Measurements from ENCODE around the gene GTSF1L. TPM values are rescaled to one million over a fixed set of nuclear protein-coding genes. Genes with fewer than 3 reads are reported as not detected.

GTSF1L gene
- total RNA-seq, 1 donor from 2014 or later: not detected

DNA sequence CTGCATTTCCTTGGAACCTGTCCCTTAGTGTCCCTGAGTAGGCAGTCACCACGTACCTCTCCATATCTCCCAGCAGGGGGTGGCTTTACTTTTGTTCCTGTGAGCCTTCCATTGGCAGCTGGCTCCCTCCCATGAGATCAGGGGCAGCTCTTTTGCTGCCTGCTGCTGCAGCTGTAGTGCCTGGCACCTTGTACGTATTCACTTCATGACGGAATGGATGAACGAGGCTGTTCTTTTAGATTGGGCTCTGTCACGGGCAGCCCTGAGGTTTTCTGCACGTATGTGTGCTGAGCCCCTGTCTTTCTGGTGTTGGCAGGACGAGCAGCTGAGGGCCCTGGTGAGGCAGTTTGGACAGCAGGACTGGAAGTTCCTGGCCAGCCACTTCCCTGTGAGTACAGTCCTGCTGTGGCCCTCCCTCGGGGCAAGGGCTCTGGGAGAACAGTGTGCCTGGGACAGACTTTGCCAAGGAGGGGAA, 45.3 kb downstream of the GTSF1L start:
- Histone ChIP-seq H3K9me3 (no peaks in the 10 kb centered on the region), H3K27ac (no peak overlapping the region), H3K36me3 (no peaks in the 10 kb centered on the region), H3K27me3 (no peaks in the 10 kb centered on the region), H3K4me3 (no peak overlapping the region), H3K4me1 (no peaks in the 10 kb centered on the region)
- intact Hi-C loops (cut with DNase I): no loop called here
- DNase-seq (ENCODE audit: low spot score in 2 of 2): no peak
- TF ChIP-seq, protein P1, sequence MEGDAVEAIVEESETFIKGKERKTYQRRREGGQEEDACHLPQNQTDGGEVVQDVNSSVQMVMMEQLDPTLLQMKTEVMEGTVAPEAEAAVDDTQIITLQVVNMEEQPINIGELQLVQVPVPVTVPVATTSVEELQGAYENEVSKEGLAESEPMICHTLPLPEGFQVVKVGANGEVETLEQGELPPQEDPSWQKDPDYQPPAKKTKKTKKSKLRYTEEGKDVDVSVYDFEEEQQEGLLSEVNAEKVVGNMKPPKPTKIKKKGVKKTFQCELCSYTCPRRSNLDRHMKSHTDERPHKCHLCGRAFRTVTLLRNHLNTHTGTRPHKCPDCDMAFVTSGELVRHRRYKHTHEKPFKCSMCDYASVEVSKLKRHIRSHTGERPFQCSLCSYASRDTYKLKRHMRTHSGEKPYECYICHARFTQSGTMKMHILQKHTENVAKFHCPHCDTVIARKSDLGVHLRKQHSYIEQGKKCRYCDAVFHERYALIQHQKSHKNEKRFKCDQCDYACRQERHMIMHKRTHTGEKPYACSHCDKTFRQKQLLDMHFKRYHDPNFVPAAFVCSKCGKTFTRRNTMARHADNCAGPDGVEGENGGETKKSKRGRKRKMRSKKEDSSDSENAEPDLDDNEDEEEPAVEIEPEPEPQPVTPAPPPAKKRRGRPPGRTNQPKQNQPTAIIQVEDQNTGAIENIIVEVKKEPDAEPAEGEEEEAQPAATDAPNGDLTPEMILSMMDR (IDR thresholded peaks at IDR 0.05): no peak

DNA sequence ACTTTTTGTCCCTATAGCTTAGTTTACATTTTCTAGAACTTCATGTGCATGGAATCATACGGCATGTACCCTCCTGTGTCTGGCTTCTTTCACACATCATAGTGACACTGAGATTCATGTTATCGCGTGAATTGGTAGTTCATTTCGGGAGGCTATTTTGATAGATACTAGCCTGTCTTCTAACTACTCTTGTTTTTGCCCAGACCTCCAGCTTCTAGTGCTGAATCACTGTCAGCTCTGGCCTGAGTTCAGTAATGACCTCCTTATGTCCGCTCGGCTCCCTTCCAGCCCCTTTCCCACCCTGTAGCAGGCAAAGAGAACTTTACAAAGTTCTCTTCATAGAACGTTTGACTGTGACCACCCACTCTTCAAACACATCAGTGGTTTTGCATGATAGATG, 45.8 kb downstream of the GTSF1L start:
- Histone ChIP-seq H3K4me1 (no peaks in the 10 kb centered on the region), H3K27ac (no peak overlapping the region), H3K9me3 (no peaks in the 10 kb centered on the region), H3K4me3 (no peak overlapping the region), H3K36me3 (no peaks in the 10 kb centered on the region), H3K27me3 (no peaks in the 10 kb centered on the region)
- TF ChIP-seq, protein P1 (IDR thresholded peaks at IDR 0.05): no peak
- no peak for DNase-seq (ENCODE audit: low spot score in 2 of 2)
- intact Hi-C loops (cut with DNase I): no loop called here

DNA sequence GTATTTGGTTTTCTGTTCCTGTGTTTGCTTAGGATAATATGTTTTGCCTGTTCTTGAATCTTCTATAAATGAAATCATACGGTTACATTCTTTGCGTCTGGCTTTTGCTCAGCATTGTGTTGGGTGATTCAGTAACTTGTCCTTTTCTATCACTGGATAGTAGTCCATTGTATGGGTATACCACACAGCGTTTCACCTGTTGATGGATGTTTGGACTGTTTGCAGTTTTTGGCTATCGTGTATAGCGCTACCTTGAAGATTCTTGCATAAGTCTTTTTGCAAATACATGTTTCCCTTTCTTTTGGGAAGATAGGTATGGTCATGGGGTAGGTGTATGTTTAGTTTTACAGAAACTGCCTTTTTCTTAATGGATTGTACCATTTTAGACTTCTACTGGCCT, 50.4 kb downstream of the GTSF1L start:
- H3K4me3 ChIP-seq: no peak overlapping the region
- TF ChIP-seq, protein P1 (IDR thresholded peaks at IDR 0.05): no peak
- no peaks in the 10 kb centered on the region for H3K27me3 ChIP-seq
- H3K9me3 ChIP-seq: no peaks in the 10 kb centered on the region
- intact Hi-C loops (cut with DNase I): no loop called here
- H3K36me3 ChIP-seq: no peaks in the 10 kb centered on the region
- no peak for DNase-seq (ENCODE audit: low spot score in 2 of 2)
- H3K4me1 ChIP-seq: no peaks in the 10 kb centered on the region
- H3K27ac ChIP-seq: no peak overlapping the region

Other genes starting within 250 kb of the GTSF1L start
- 13.1 TPM for gene L3MBTL1, start 219.3 kb downstream of the GTSF1L start, total RNA-seq
- gene SGK2, start 168.0 kb downstream of the GTSF1L start, total RNA-seq: 0.32 TPM
- gene IFT52, start 136.1 kb downstream of the GTSF1L start, total RNA-seq: 15.2 TPM
- gene MYBL2, start 59.9 kb downstream of the GTSF1L start, total RNA-seq: not detected
- 47.0 TPM for gene TOX2, start 187.8 kb upstream of the GTSF1L start, total RNA-seq

Data from ascending aorta (tissue), 2 donors.